Measurements from ENCODE around the gene MYH11. TPM values are rescaled to one million over a fixed set of nuclear protein-coding genes. Genes with fewer than 3 reads are reported as not detected.

The MYH11 gene
- polyA plus RNA-seq, 1 donor = 10.3 TPM

DNA sequence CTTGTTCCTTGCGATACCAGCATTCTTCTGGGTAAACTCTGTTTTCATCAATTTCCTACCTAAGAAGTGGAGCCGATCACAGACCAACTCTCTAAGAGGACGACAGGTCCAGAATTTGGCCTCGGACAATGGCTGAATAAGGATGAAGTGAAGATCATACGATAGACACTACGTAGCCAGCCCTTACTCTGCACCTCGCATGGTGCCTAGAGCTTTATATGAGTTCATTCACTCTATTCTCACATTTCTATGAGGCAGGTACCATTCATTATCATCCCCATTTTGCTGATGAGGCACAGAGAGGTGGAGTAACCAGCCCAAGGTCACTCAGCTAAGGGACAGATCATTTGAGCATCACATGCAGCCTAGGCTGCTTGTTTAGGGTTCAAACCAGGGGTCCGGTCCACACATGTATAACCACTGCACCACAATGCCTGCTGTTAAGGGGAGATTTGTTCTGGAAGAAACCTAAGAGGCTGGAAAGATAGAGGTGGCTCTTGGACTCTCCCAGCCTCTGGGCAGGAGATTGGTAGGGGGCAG is 78.6 kb downstream of the MYH11 start:
- DNase-seq (ENCODE audit: low read depth) = no peak

DNA sequence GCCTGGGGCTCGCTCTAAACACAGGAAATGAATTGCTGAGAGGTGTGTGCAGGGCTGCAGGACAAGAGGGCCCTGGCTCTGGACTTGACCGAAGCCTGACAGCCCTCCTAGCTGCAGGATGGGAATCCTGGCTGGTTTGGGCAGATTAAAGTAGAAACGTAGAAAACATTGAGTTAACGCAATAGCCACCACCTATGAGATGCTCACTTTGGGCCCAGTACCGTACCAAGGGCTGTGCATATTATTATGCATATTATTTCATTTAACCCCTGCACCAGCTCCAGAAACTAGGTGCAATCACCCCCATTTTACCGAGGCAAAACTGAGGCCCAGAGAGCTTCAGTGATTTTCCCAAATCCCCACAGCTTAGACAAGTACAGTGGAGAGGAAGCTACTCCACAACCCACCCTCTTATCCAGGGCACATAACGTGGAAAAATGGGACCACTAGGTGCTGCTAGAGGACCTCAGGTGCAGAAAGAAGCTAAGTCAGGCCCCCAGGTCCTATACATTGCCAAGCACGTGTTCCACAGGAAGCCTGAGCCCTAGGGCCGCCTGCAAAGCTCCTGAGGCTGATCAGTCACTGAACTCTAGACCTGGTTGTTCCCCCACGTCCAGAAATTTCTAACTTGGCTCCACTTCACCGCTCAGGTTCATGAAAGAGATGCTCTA is 79.2 kb downstream of the MYH11 start:
- DNase-seq (ENCODE audit: low read depth) = no peak

- DNase-seq (ENCODE audit: low read depth) = no peak
Observed at GRCh38 chr16:15776572-15776971, 80.3 kb downstream of the MYH11 start.

GRCh38 chr16:15775663-15776304 is 81.0 kb downstream of the MYH11 start:
- DNase-seq (ENCODE audit: low read depth) = no peak

DNA sequence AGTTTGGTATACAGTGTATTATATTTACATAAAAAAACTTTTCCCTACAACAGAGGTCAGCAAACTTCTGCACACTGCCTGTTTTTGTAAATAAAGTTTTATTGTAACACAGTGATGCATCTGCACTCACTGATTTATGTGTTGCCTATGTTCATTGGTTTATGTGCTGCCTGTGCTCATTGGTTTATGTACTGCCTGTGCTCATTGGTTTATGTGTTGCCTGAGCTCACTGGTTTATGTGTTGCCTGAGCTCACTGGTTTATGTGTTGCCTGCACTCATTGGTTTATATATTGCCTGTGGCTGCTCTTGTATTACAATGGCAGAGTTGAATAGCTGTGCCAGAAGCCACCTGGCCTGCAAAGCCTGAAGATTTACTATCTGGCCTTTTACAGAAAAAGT is 81.6 kb downstream of the MYH11 start:
- DNase-seq (ENCODE audit: low read depth) = no peak

GRCh38 chr16:15773968-15774367 is 82.9 kb downstream of the MYH11 start:
- no peak for DNase-seq (ENCODE audit: low read depth)

GRCh38 chr16:15772579-15773293 is 84.1 kb downstream of the MYH11 start:
- no peak for DNase-seq (ENCODE audit: low read depth)

DNA sequence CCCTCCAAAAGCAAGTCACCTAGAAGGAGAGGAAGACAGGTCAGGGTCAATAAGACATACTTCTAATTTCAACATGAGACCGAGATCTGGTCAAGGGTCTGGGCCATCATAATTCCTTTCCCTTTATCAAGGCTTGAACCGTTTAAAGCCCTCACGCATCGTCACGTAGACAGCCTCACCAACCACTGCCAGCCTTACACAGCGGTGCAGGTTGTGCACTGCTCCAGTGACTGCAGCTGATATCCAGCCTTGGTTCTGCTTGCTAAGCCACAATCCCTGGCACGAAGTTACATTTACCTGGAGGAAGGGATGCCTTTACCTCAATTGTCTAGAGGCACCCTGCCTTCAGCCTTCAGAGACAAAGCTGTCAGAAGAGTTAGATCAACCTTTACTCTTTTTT is 85.1 kb downstream of the MYH11 start:
- no peak for DNase-seq (ENCODE audit: low read depth)

GRCh38 chr16:15770512-15770911 is 86.3 kb downstream of the MYH11 start:
- no peak for DNase-seq (ENCODE audit: low read depth)

DNA sequence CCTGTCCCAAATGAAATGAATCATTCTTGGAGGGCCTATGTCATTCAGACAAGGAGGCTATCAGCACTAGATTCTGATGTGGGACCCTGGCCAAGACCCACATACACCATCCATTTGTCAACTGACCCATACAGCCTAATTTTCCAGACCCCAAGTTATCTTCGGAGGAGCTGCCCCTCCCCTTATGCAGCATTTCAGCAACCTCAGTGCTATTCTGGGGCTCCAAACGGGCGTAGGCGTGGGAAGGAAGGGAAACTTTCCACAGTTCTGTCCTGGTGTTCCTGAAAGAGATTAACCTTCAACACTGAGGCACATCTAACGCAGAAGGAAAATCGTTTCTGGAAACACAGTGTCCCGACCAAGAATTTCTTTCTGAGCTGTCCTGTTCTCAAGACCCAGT is 86.7 kb downstream of the MYH11 start:
- no peak for DNase-seq (ENCODE audit: low read depth)

- DNase-seq (ENCODE audit: low read depth) = no peak
Observed at GRCh38 chr16:15769239-15769638, 87.6 kb downstream of the MYH11 start.

GRCh38 chr16:15768201-15768600 is 88.6 kb downstream of the MYH11 start:
- no peak for DNase-seq (ENCODE audit: low read depth)

GRCh38 chr16:15766918-15767317 is 89.9 kb downstream of the MYH11 start:
- DNase-seq (ENCODE audit: low read depth) = no peak

DNA sequence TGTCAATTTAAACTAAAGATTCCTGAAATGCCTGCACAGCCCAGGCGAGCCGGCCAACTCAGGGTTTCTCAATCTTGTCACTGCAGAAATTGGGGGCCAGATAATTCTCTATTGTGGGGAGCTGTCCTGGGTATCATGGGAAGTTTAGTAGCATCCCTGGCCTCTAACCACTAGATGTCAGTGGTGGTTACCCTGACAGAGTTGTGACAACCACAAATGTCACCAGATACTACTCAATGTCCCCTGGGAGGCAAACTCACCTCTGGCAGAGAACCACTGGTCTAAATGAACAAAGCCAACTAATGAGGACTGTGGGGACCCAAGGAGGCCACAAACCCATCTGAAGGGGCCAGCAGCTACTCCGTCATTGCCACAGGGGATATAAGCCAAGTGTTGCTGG is 90.9 kb downstream of the MYH11 start:
- no peak for DNase-seq (ENCODE audit: low read depth)

DNA sequence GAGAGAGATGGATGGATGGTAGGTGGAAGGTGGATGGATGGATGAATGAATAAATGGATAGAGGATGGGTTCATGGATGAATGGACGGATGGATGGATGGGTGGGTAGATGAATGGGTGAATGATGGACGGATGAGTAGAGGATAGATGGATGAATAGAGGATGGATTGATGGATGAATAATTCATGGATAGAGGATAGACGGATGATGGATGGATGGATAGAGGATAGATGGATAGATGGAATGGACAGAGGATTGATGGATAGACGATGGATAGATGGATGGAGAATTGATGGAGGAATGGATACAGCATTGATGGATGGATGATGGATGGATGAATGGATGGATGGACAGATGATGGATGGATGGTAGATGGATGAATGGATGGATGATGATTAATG is 91.7 kb downstream of the MYH11 start:
- no peak for DNase-seq (ENCODE audit: low read depth)

DNA sequence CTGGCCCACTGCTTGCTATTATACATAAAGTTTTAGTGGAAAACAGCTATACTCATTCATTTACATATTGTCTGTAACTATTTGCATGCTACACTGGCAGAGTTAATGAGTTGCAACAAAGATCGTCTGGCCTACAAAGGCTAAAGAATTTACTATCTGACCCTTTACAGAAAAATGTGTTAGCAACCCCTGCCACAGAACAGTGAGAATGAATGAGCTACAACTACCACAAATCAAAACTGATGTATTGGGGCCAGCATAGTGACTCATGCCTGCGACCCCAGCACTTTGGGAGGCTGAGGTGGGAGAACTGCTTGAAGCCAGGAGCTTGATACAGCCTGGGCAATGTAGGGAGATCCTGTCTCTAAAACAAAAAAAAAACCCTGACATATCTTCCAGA is 92.7 kb downstream of the MYH11 start:
- no peak for DNase-seq (ENCODE audit: low read depth)

GRCh38 chr16:15760129-15760528 is 96.7 kb downstream of the MYH11 start:
- DNase-seq (ENCODE audit: low read depth) = no peak

- no peak for DNase-seq (ENCODE audit: low read depth)
Observed at GRCh38 chr16:15759070-15759469, 97.8 kb downstream of the MYH11 start.

GRCh38 chr16:15757630-15758251 is 99.1 kb downstream of the MYH11 start:
- DNase-seq (ENCODE audit: low read depth) = no peak

DNA sequence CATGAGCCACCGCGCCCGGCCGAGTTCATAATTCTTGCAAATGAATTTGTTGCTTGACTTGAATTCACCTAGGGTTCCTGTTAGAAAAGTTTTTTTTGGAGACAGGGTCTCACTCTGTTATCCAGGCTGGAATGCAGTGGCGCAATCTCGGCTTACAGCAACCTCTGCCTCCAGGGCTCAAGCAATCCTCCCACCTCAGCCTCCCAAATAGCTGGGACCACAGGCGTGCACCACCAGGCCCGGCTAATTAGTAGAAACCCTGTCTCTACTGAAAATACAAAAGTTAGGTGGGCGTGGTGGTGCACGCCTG is 99.8 kb downstream of the MYH11 start:
- no peak for DNase-seq (ENCODE audit: low read depth)

DNA sequence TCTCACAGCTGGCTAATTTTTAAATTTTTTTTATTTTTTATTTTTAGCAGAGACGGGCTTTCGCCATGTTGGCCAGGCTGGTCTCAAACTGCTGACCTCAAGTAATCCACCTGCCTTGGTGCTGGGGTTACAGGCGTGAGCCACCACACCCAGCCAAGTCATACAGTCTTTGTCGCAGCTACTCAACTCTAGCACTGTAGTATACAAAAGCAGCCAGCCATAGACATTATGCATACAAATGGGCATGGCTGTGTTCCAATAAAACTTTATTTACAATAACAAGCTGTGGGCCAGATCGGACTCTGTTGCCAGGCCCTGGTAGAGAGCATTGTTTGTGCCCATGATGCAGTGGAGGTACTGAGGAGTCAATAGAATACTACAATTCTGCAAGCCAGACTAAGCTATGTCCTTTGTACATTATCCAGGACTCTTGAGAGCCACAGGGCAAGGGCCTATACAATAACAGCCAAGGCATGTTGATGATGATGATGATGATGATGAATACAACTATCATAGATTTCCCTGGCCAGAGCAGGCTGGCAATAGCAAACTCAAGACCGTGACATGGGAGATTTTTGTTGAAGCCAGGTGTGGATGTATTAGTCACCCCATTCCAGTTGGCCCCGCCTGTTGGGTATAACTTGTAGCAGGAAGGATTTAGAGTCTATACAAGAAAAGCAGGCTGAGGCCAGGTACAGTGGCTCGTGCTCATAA is 101.8 kb downstream of the MYH11 start:
- no peak for DNase-seq (ENCODE audit: low read depth)

All from forelimb muscle (tissue), 1 donor.